ENCODE results near the gene CC2D1A.

Gene CC2D1A

GRCh38 chr19:13883516-13884064 is 22.4 kb upstream of the CC2D1A start:
- H3K4me3 ChIP-seq (ENCODE audit: control insufficient read depth, low read depth, low read length): no peak overlapping the region
- DNase-seq (ENCODE audit: low read depth): no peak
- peak; percentile 34 for TF ChIP-seq CTCF (IDR thresholded peaks at IDR 0.05; ENCODE audit: control insufficient read depth, insufficient read depth, low read depth, low read length, missing control alignments)

GRCh38 chr19:13884726-13885591 is 21.0 kb upstream of the CC2D1A start:
- no peak for DNase-seq (ENCODE audit: low read depth)
- no peak for TF ChIP-seq CTCF (IDR thresholded peaks at IDR 0.05; ENCODE audit: control insufficient read depth, insufficient read depth, low read depth, low read length, missing control alignments)
- no peak overlapping the region for H3K4me3 ChIP-seq (ENCODE audit: control insufficient read depth, low read depth, low read length)

- no peak for DNase-seq (ENCODE audit: low read depth)
- H3K4me3 ChIP-seq (ENCODE audit: control insufficient read depth, low read depth, low read length): no peak overlapping the region
- no peak for TF ChIP-seq CTCF (IDR thresholded peaks at IDR 0.05; ENCODE audit: control insufficient read depth, insufficient read depth, low read depth, low read length, missing control alignments)
These were observed 20.1 kb upstream of the CC2D1A start for GRCh38 chr19:13885826-13886365.

GRCh38 chr19:13887018-13887436 is 19.0 kb upstream of the CC2D1A start:
- TF ChIP-seq CTCF (IDR thresholded peaks at IDR 0.05; ENCODE audit: control insufficient read depth, insufficient read depth, low read depth, low read length, missing control alignments): no peak
- no peak overlapping the region for H3K4me3 ChIP-seq (ENCODE audit: control insufficient read depth, low read depth, low read length)
- no peak for DNase-seq (ENCODE audit: low read depth)

- no peak for TF ChIP-seq CTCF (IDR thresholded peaks at IDR 0.05; ENCODE audit: control insufficient read depth, insufficient read depth, low read depth, low read length, missing control alignments)
- H3K4me3 ChIP-seq (ENCODE audit: control insufficient read depth, low read depth, low read length): no peak overlapping the region
- DNase-seq (ENCODE audit: low read depth): peak; percentile 54
These were observed 18.5 kb upstream of the CC2D1A start for GRCh38 chr19:13887517-13887916.

- no peak for TF ChIP-seq CTCF (IDR thresholded peaks at IDR 0.05; ENCODE audit: control insufficient read depth, insufficient read depth, low read depth, low read length, missing control alignments)
- DNase-seq (ENCODE audit: low read depth): no peak
- no peak overlapping the region for H3K4me3 ChIP-seq (ENCODE audit: control insufficient read depth, low read depth, low read length)
These were observed 17.7 kb upstream of the CC2D1A start for GRCh38 chr19:13888281-13888680.

All from AG09309 (cell line).